Activated naive CD4-positive, alpha-beta T cell treated with anti-CD3 and anti-CD28 coated beads, Interleukin-2, amount 50 U/mL, for 16 hours (primary cell): Measurements from ENCODE around the gene HOMEZ.
"Not testable (repeated sequence)": the region's sequence is repeated elsewhere in the genome, so short reads cannot be mapped to it uniquely, and the experiment has no call there.

Source experiments
- DNase-seq: peaks from one replicate; pipeline ENCODE4 v3.0.0-alpha.2; 2020

Gene HOMEZ

GRCh38 chr14:23286020-23286901 is at the start of gene HOMEZ:
TSS of gene HOMEZ (minus strand) at chr14:23286132. CDS start at chr14:23285952, 180 bp downstream.
- peak; percentile 99 for DNase-seq

- DNase-seq: no peak
Measured at GRCh38 chr14:23335623-23336022, 49.7 kb upstream of the HOMEZ start.

GRCh38 chr14:23327947-23328744 is 42.2 kb upstream of the HOMEZ start:
- DNase-seq: peak; percentile 61

- DNase-seq: no peak
Measured at GRCh38 chr14:23326491-23327332, 40.8 kb upstream of the HOMEZ start.

- not testable (repeated sequence) for DNase-seq
Measured at GRCh38 chr14:23325746-23326145, 39.8 kb upstream of the HOMEZ start.

- no peak for DNase-seq
Measured at GRCh38 chr14:23324993-23325392, 39.1 kb upstream of the HOMEZ start.

- no peak for DNase-seq
Measured at GRCh38 chr14:23324455-23324846, 38.5 kb upstream of the HOMEZ start.

GRCh38 chr14:23323838-23324454 is 38.0 kb upstream of the HOMEZ start:
- DNase-seq: no peak

- DNase-seq: no peak
Measured at GRCh38 chr14:23322568-23323517, 36.9 kb upstream of the HOMEZ start.

- DNase-seq: peak; percentile 64
Measured at GRCh38 chr14:23321572-23322547, 35.9 kb upstream of the HOMEZ start.

- DNase-seq: peak; percentile 96
Measured at GRCh38 chr14:23320584-23321571, 34.9 kb upstream of the HOMEZ start, which contains the start of gene PABPN1. TSS of gene PABPN1 (plus strand) at chr14:23321457. CDS start at chr14:23321470, 13 bp downstream.

- DNase-seq: no peak
Measured at GRCh38 chr14:23319746-23320583, 34.0 kb upstream of the HOMEZ start.

- DNase-seq: no peak
Measured at GRCh38 chr14:23316300-23316699, 30.4 kb upstream of the HOMEZ start.

GRCh38 chr14:23310546-23310945 is 24.6 kb upstream of the HOMEZ start:
- DNase-seq: no peak

- no peak for DNase-seq
Measured at GRCh38 chr14:23308721-23309445, 23.0 kb upstream of the HOMEZ start.

- no peak for DNase-seq
Measured at GRCh38 chr14:23307687-23308644, 22.0 kb upstream of the HOMEZ start.
